GM06990 (cell line): ENCODE data around the gene MEF2A.

Source experiments
- DNase-seq: peaks from one replicate; pipeline ENCODE4 v3.0.0-alpha.2; 2011; ENCODE audit not compliant: insufficient read length; ENCODE audit errors: extremely low read depth
- H3K27me3 ChIP-seq: replicated peaks from 2 replicates; pipeline ENCODE4 v1.6.0; 2011; ENCODE audit warnings: low read length; ENCODE audit not compliant: control insufficient read depth, insufficient read depth
- H3K36me3 ChIP-seq: 2 replicates; pipeline ENCODE4 v1.5.1; 2011; ENCODE audit warnings: low read length; ENCODE audit not compliant: control insufficient read depth, insufficient read depth
- H3K4me3 ChIP-seq: replicated peaks from 2 replicates; pipeline ENCODE4 v1.5.1; 2011; ENCODE audit warnings: low read depth, mild to moderate bottlenecking, control low read depth, low read length
- CTCF ChIP-seq: IDR thresholded peaks from 2 replicates; pipeline ENCODE4 v1.5.1; 2011; ENCODE audit warnings: low read length, control low read depth, mild to moderate bottlenecking, inconsistent platforms; ENCODE audit not compliant: insufficient read depth, poor library complexity, severe bottlenecking

MEF2A gene

GRCh38 chr15:99564221-99565048, 1.3 kb upstream of the MEF2A start:
- DNase-seq = peak; percentile 13
- peak overlapping the region; percentile 97 for H3K4me3 ChIP-seq
- TF ChIP-seq CTCF = no peak
- H3K36me3 ChIP-seq = no peaks in the 10 kb centered on the region
- H3K27me3 ChIP-seq = no peaks in the 10 kb centered on the region

- Histone ChIP-seq H3K36me3 (no peaks in the 10 kb centered on the region), H3K27me3 (no peaks in the 10 kb centered on the region), H3K4me3 (peak overlapping the region; percentile 97)
- peak; percentile 0 for TF ChIP-seq CTCF
- DNase-seq = no peak
Measured at GRCh38 chr15:99565049-99565298, 810 bp upstream of the MEF2A start.

- H3K27me3 ChIP-seq = no peaks in the 10 kb centered on the region
- peak overlapping the region; percentile 97 for H3K4me3 ChIP-seq
- DNase-seq = peak; percentile 64
- no peaks in the 10 kb centered on the region for H3K36me3 ChIP-seq
- TF ChIP-seq CTCF = no peak
Measured at GRCh38 chr15:99566157-99566897, 543 bp downstream of the MEF2A start.

- no peak for DNase-seq
- no peak for TF ChIP-seq CTCF
- Histone ChIP-seq H3K36me3 (no peaks in the 10 kb centered on the region), H3K27me3 (no peaks in the 10 kb centered on the region), H3K4me3 (peak overlapping the region; percentile 97)
Measured at GRCh38 chr15:99568625-99569352, 3.0 kb downstream of the MEF2A start.

GRCh38 chr15:99571299-99571698, 5.5 kb downstream of the MEF2A start:
- Histone ChIP-seq H3K36me3 (no peaks in the 10 kb centered on the region; the same call in 1 of the 2 replicates), H3K4me3 (no peak overlapping the region), H3K27me3 (no peaks in the 10 kb centered on the region)
- TF ChIP-seq CTCF = no peak
- no peak for DNase-seq
